Gastrocnemius medialis (tissue), 4 donors: ENCODE measurements around the gene BBS2. TPM values are rescaled to one million over a fixed set of nuclear protein-coding genes. Genes with fewer than 3 reads are reported as not detected.

Experiments used
- ATAC-seq, 2 donors: fragments of 150-250 bp; one replicate each; pipeline ENCODE4 v1.9.1; 2016
- DNase-seq, 2 donors: peaks; one replicate each; pipeline ENCODE4 v3.0.0-alpha.2; 2019
- H3K27ac ChIP-seq, 4 donors: fragments of 200-600 bp; sonication (generic); 1 replicate in 1 of 4; 2 replicates in 3 of 4; pipeline ENCODE4 v1.5.1; 2016 to 2018; ENCODE audit warnings: mild to moderate bottlenecking in 2 of 4, moderate library complexity in 1 of 4
- H3K27me3 ChIP-seq, 3 donors: fragments of 200-600 bp; sonication (generic) in 2 of 3; 1 replicate in 1 of 3; 2 replicates in 2 of 3; pipeline versions ENCODE4 v1.5.1 to v1.6.0; 2016 to 2019; ENCODE audit warnings: mild to moderate bottlenecking in 1 of 3, moderate library complexity in 1 of 3
- H3K36me3 ChIP-seq, 2 donors: fragments of 200-600 bp; sonication (generic) in 1 of 2; one replicate each; pipeline ENCODE4 v1.5.1; 2017 to 2018
- H3K4me1 ChIP-seq, 2 donors: fragments of 200-600 bp; sonication (generic) in 1 of 2; one replicate each; pipeline ENCODE4 v1.5.1; 2016 to 2017; ENCODE audit warnings: mild to moderate bottlenecking in 2 of 2
- H3K4me3 ChIP-seq, 4 donors: fragments of 200-600 bp; sonication (generic) in 3 of 4; 1 replicate in 1 of 4; 2 replicates in 3 of 4; pipeline ENCODE4 v1.5.1; 2016 to 2019; ENCODE audit warnings: mild to moderate bottlenecking in 2 of 4
- H3K9me3 ChIP-seq, 3 donors: fragments of 200-600 bp; sonication (generic) in 2 of 3; 1 replicate in 1 of 3; 2 replicates in 2 of 3; pipeline ENCODE4 v1.5.1; 2016 to 2019
- CTCF ChIP-seq, 5 experiments: fragments of 450-650 bp in 3 of 5; fragments of 200-600 bp in 2 of 5; sonication (generic) in 2 of 5; IDR thresholded peaks in 4 of 5; conservative IDR thresholded peaks in 1 of 5; 1 replicate in 4 of 5; 2 replicates in 1 of 5; pipeline ENCODE4 v1.5.1; 2016 to 2019; ENCODE audit warnings: antibody characterized with exemption in 5 of 5, mild to moderate bottlenecking in 3 of 5, moderate library complexity in 3 of 5
- POLR2A ChIP-seq, 2 donors: fragments of 450-650 bp; IDR thresholded peaks; one replicate each; pipeline ENCODE4 v1.6.1; 2017; ENCODE audit warnings: antibody characterized with exemption in 2 of 2, mild to moderate bottlenecking in 2 of 2, moderate library complexity in 2 of 2
- in situ Hi-C, 4 donors: fragments of 200-750 bp; cut with MboI; loops; one replicate each; pipeline versions ENCODE4 v1.15.0 to v1.8.0; 2017; ENCODE audit warnings: low sequenced_read_pairs in 4 of 4
- intact Hi-C: fragments of 100-400 bp; cut with DNase I; formaldehyde crosslinking; loops from one replicate; pipeline ENCODE4 v1.15.1; 2023; ENCODE audit warnings: low total_unique reads
- total RNA-seq, 4 donors: library from RNA; depleted of rRNA; stranded (reverse); fragments of >200 nt; gene quantifications; one replicate each; pipeline versions ENCODE4 v1.1.0 to v1.2.3, GENCODE V29; 2016

The BBS2 gene
- total RNA-seq, 4 donors from 2014 or later = 25.2 to 52.0 (median 28.6) TPM

GRCh38 chr16:56549744-56550385, 30.0 kb upstream of the BBS2 start:
- intact Hi-C loops (no loop called here), in situ Hi-C loops (no loop called here)
- no peak for TF ChIP-seq CTCF (IDR thresholded peaks at IDR 0.05 in 4 of 5, conservative IDR thresholded peaks at IDR 0.05 in 1 of 5)
- no peaks in the 10 kb centered on the region for H3K36me3 ChIP-seq
- peaks cover 9 to 10% of the 10 kb centered on the region in 2 donors for H3K4me1 ChIP-seq
- H3K9me3 ChIP-seq = no peaks in the 10 kb centered on the region
- ATAC-seq (no peak), DNase-seq (no peak)
- H3K27ac ChIP-seq = no peak overlapping the region
- H3K4me3 ChIP-seq = no peak overlapping the region
- no peaks in the 10 kb centered on the region for H3K27me3 ChIP-seq

- intact Hi-C loops (no loop called here), in situ Hi-C loops (no loop called here)
- Histone ChIP-seq H3K36me3 (no peaks in the 10 kb centered on the region), H3K27ac (no peak overlapping the region), H3K9me3 (no peaks in the 10 kb centered on the region), H3K27me3 (no peaks in the 10 kb centered on the region), H3K4me1 (peaks cover 9 to 10% of the 10 kb centered on the region in 2 donors), H3K4me3 (no peak overlapping the region)
- no peak for TF ChIP-seq POLR2A (IDR thresholded peaks at IDR 0.05)
- no peak for TF ChIP-seq CTCF (IDR thresholded peaks at IDR 0.05 in 4 of 5, conservative IDR thresholded peaks at IDR 0.05 in 1 of 5)
- DNase-seq (no peak), ATAC-seq (no peak)
Measured at GRCh38 chr16:56549161-56549560, 29.3 kb upstream of the BBS2 start.

GRCh38 chr16:56547949-56548567, 28.2 kb upstream of the BBS2 start:
- peaks cover 9 to 10% of the 10 kb centered on the region in 2 donors for H3K4me1 ChIP-seq
- intact Hi-C loops = no loop called here
- in situ Hi-C loops = no loop called here
- H3K4me3 ChIP-seq = no peak overlapping the region
- H3K27me3 ChIP-seq = no peaks in the 10 kb centered on the region
- H3K36me3 ChIP-seq = no peaks in the 10 kb centered on the region
- no peak overlapping the region for H3K27ac ChIP-seq
- DNase-seq (no peak), ATAC-seq (no peak)
- H3K9me3 ChIP-seq = no peaks in the 10 kb centered on the region
- TF ChIP-seq CTCF (IDR thresholded peaks at IDR 0.05 in 4 of 5, conservative IDR thresholded peaks at IDR 0.05 in 1 of 5) (no peak), POLR2A (IDR thresholded peaks at IDR 0.05) (no peak)

- no peaks in the 10 kb centered on the region for H3K9me3 ChIP-seq
- in situ Hi-C loops = no loop called here
- intact Hi-C loops = no loop called here
- H3K36me3 ChIP-seq = no peaks in the 10 kb centered on the region
- ATAC-seq (peak in 1 of 2 donors; percentile 27), DNase-seq (no peak)
- TF ChIP-seq POLR2A (IDR thresholded peaks at IDR 0.05) (no peak), CTCF (IDR thresholded peaks at IDR 0.05 in 4 of 5, conservative IDR thresholded peaks at IDR 0.05 in 1 of 5) (no peak)
- no peaks in the 10 kb centered on the region for H3K27me3 ChIP-seq
- H3K27ac ChIP-seq = no peak overlapping the region
- H3K4me3 ChIP-seq = no peak overlapping the region
- H3K4me1 ChIP-seq = peaks cover 7 to 8% of the 10 kb centered on the region in 2 donors
Measured at GRCh38 chr16:56547120-56547948, 27.5 kb upstream of the BBS2 start.
